CD4-positive, alpha-beta memory T cell (primary cell): ENCODE data around the gene AGPAT3. TPM values are rescaled to one million over a fixed set of nuclear protein-coding genes. Genes with fewer than 3 reads are reported as not detected.

Source experiments
- CTCF ChIA-PET: fragments of 350-600 bp; sonication (Branson Sonifier 250); formaldehyde crosslinking; loops from one replicate; lab custom pipeline; 2021; ENCODE audit warnings: inconsistent platforms; ENCODE audit not compliant: partially characterized antibody; lab: Charles Lee
- POLR2A ChIA-PET: fragments of 350-600 bp; sonication (Branson Sonifier 250); formaldehyde crosslinking; loops from one replicate; lab custom pipeline; 2021; ENCODE audit not compliant: partially characterized antibody; lab: Charles Lee
- DNase-seq, 5 donors: peaks; one replicate each; pipeline versions ENCODE4 v3.0.0 to v3.0.0-alpha.2; 2020 to 2022; ENCODE audit warnings: mixed read lengths in 1 of 5
- H3K27ac ChIP-seq: one replicate; pipeline ENCODE4 v1.7.0; 2013; ENCODE audit warnings: low read depth, low read length
- H3K27me3 ChIP-seq: 2 replicates; pipeline ENCODE4 v1.7.0; 2013; ENCODE audit warnings: mild to moderate bottlenecking, low read length, moderate library complexity; ENCODE audit not compliant: insufficient read depth
- H3K36me3 ChIP-seq: 2 replicates; pipeline ENCODE4 v1.7.0; 2013; ENCODE audit warnings: mild to moderate bottlenecking, low read length, moderate library complexity; ENCODE audit not compliant: insufficient read depth
- H3K4me1 ChIP-seq: 2 replicates; pipeline ENCODE4 v1.7.0; 2013; ENCODE audit warnings: mild to moderate bottlenecking, low read length, moderate library complexity; ENCODE audit not compliant: insufficient read depth
- H3K4me3 ChIP-seq, 2 donors: one replicate each; pipeline ENCODE4 v1.7.0; 2013; ENCODE audit warnings: low read length in 2 of 2, mild to moderate bottlenecking in 1 of 2
- H3K9me3 ChIP-seq, 2 donors: one replicate each; pipeline ENCODE4 v1.7.0; 2013; ENCODE audit warnings: low read length in 2 of 2, control low read depth in 1 of 2; ENCODE audit not compliant: control insufficient read depth in 1 of 2
- H3K27ac Mint-ChIP-seq, 7 donors: one replicate each; pipeline ENCODE4 v1.8.0; 2020 to 2021; ENCODE audit warnings: mixed read lengths in 7 of 7, mild to moderate bottlenecking in 6 of 7, inconsistent platforms in 3 of 7, moderate library complexity in 3 of 7
- H3K27me3 Mint-ChIP-seq, 2 donors: one replicate each; pipeline ENCODE4 v1.8.0; 2020 to 2021; ENCODE audit warnings: mixed read lengths in 2 of 2
- H3K36me3 Mint-ChIP-seq, 2 donors: one replicate each; pipeline ENCODE4 v1.8.0; 2020 to 2021; ENCODE audit warnings: mixed read lengths in 2 of 2, inconsistent platforms in 1 of 2, mild to moderate bottlenecking in 1 of 2
- H3K4me1 Mint-ChIP-seq, 4 donors: one replicate each; pipeline ENCODE4 v1.8.0; 2020 to 2021; ENCODE audit warnings: mixed read lengths in 4 of 4, mild to moderate bottlenecking in 1 of 4
- H3K4me3 Mint-ChIP-seq, 8 donors: one replicate each; pipeline ENCODE4 v1.8.0; 2020 to 2021; ENCODE audit warnings: mixed read lengths in 8 of 8, mild to moderate bottlenecking in 7 of 8, moderate library complexity in 6 of 8, inconsistent platforms in 3 of 8
- H3K9me3 Mint-ChIP-seq, 8 donors: one replicate each; pipeline ENCODE4 v1.8.0; 2020 to 2021; ENCODE audit warnings: mixed read lengths in 8 of 8, mild to moderate bottlenecking in 5 of 8, inconsistent platforms in 3 of 8, moderate library complexity in 1 of 8
- intact Hi-C: fragments of 100-400 bp; cut with micrococcal nuclease; formaldehyde crosslinking; loops from one replicate; pipeline ENCODE4 v1.15.1; 2023
- polyA plus RNA-seq, 2 donors: library from polyadenylated mRNA; unstranded; fragments of 300-500 nt; fragmentation: Illumina TruSeq; gene quantifications; one replicate each; pipeline ENCODE4 v1.2.3, GENCODE V29; 2021
- total RNA-seq, 2 experiments: library from RNA; stranded (reverse); gene quantifications; one replicate each; pipeline ENCODE4 v1.2.3, GENCODE V29; 2021

The AGPAT3 gene
- total and polyA plus RNA-seq, 4 experiments from 2014 or later: 16.0 to 76.7 (median 46.7) TPM

DNA sequence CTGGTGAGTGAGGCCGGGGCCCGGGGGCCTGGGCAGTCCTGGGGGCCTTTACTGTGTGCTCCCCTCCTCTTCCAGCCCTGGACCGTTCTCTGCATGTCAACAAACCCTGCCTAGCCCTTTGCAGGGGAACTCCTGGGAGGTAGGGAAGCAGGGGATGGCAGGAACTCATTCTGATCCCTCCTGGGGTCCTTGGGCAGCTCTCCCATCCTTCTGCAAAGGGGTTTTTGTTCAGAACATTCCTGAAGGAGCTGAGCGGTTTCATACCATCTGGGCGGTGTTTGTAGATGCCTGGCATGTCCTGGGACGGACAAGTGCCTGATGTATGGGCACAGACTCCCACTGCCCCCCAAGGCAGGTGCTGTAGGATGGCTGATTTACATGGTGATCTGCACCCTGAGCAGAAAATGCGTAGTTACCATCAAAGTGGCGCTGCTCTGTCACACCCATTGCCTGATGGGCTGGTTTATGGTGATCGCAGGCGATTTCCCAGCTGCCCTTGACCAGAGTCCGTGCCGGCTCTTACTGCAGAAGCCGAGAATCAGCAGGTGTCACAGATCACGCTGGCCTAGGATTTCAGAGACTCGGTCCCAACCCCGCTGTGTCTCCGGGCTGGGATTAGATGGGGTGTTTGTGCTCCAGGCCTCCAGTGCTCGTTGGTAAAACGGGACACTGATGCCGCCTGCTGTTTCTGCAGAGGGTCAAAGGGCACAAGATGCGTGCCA lies 75.5 kb downstream of the AGPAT3 start:
- POLR2A ChIA-PET: no interaction called here
- no peak overlapping the region for H3K4me3 Mint-ChIP-seq
- Histone ChIP-seq H3K27ac (no peak overlapping the region), H3K4me3 (no peak overlapping the region), H3K9me3 (no peaks in the 10 kb centered on the region), H3K4me1 (peaks cover 23% of the 10 kb centered on the region), H3K36me3 (peaks cover 5% of the 10 kb centered on the region), H3K27me3 (no peaks in the 10 kb centered on the region)
- intact Hi-C loops: no loop called here
- no peak for DNase-seq
- no peaks in the 10 kb centered on the region for H3K27me3 Mint-ChIP-seq
- H3K4me1 Mint-ChIP-seq: peaks cover 12 to 29% (median 17%) of the 10 kb centered on the region in 4 donors
- CTCF ChIA-PET: interaction anchor here (0.6 to 6.1 kb wide), 14 partner anchors 9 to 151 kb away, joined by 3 to 39 read pairs (median 4); partner anchors contain the start of gene RRP1
- H3K36me3 Mint-ChIP-seq: peaks cover 4 to 6% of the 10 kb centered on the region in 2 donors
- no peaks in the 10 kb centered on the region for H3K9me3 Mint-ChIP-seq
- H3K27ac Mint-ChIP-seq: peak overlapping the region in 4 of 7 donors; percentile 15 to 29 (median 20)

DNA sequence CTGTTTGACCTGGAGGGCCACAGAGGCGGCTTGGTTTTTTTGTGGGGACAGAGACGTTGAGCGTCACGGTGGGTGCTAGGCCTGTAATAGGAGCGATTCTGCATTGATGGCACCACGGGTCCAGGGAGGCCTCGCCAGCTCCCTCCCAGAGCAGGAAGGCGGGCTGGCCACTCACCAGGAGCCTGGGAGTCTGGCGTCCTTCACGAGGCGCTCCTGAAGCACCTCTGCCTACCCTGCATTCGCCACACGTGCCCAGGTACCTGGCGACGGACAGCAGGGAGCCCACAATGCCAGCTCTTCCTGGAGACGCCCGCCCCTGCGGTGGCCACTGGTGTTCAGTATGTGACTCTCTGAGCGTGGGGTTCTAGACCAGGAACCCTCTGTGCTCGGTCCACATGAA lies 77.2 kb downstream of the AGPAT3 start:
- H3K27me3 ChIP-seq: no peaks in the 10 kb centered on the region
- intact Hi-C loops: no loop called here
- H3K36me3 ChIP-seq: peaks cover 10% of the 10 kb centered on the region
- H3K27ac ChIP-seq: no peak overlapping the region
- Mint-ChIP-seq H3K4me3 (no peak overlapping the region), H3K9me3 (no peaks in the 10 kb centered on the region), H3K36me3 (peaks cover 0 to 9% of the 10 kb centered on the region in 2 donors), H3K27me3 (no peaks in the 10 kb centered on the region), H3K4me1 (peaks cover 14 to 29% (median 17%) of the 10 kb centered on the region in 4 donors), H3K27ac (no peak overlapping the region)
- no peaks in the 10 kb centered on the region for H3K9me3 ChIP-seq
- no peak for DNase-seq
- H3K4me3 ChIP-seq: no peak overlapping the region
- CTCF ChIA-PET: interaction anchor here (1.1 to 6.1 kb wide), 5 partner anchors 18 to 132 kb away, joined by 3 to 39 read pairs (median 4); no protein-coding TSS in a partner anchor
- H3K4me1 ChIP-seq: peaks cover 22% of the 10 kb centered on the region
- POLR2A ChIA-PET: no interaction called here

DNA sequence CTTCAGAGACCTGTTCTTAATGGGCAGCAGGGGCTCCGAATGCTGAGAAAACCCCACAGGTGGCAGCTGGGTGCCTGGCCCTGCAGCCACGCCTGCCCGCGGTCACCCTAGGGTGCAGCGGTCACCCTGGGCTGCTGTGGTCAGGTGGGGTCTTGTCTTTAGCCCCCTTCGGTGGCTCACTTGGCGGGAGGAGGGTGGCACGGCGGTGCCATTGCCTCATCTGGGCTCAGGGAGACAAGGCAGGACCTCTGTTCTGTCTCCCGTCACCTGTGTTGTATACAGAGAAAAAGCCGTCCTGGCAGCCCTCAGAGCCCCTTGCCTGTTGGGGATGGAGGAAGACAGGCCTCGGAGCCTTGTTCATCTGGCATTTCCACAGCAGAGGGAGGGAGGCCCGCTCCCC lies 77.6 kb downstream of the AGPAT3 start:
- Histone ChIP-seq H3K27ac (no peak overlapping the region), H3K4me1 (peaks cover 18% of the 10 kb centered on the region), H3K4me3 (no peak overlapping the region), H3K27me3 (no peaks in the 10 kb centered on the region), H3K36me3 (peaks cover 10% of the 10 kb centered on the region), H3K9me3 (no peaks in the 10 kb centered on the region)
- H3K9me3 Mint-ChIP-seq: peaks cover 0 to under 1% (median 0%) of the 10 kb centered on the region in 8 donors
- CTCF ChIA-PET: interaction anchor here (1.1 kb wide), 1 partner anchor 100 kb away, joined by 4 read pairs; no protein-coding TSS in a partner anchor
- no peak for DNase-seq
- H3K4me1 Mint-ChIP-seq: peaks cover 12 to 27% (median 15%) of the 10 kb centered on the region in 4 donors
- intact Hi-C loops: no loop called here
- no peaks in the 10 kb centered on the region for H3K27me3 Mint-ChIP-seq
- POLR2A ChIA-PET: no interaction called here
- H3K36me3 Mint-ChIP-seq: peaks cover 0 to 9% of the 10 kb centered on the region in 2 donors
- H3K4me3 Mint-ChIP-seq: no peak overlapping the region
- H3K27ac Mint-ChIP-seq: no peak overlapping the region

DNA sequence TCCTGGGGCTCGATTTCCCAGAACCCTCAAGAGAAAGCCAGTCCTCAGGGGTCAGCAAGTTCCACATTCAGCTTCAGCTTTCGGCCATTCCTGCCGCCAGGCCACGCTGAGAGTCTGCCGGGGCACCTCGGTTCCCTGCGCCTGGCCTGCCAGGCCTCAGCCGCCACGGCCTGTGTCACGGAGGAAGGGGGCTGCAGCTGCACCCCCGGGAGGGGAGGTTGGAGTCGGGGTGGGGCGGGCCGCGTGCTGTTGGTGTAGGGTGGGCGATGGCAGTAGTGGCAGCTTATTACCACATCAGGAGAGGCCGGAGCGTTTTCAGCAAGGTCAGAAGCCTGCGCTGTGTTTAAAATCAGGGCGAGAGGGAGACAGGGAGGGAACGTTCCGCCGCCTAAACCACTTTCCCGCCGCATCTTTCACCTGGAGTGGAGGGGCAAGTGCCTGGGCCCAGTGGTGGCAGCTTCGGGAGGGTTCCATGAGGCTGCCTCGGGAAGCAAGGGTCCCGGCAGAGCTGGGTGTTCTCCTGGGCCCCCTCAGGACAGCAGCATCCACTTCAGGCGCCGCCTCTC lies 78.6 kb downstream of the AGPAT3 start:
- H3K27me3 Mint-ChIP-seq: no peaks in the 10 kb centered on the region
- H3K4me1 Mint-ChIP-seq: peaks cover 7 to 18% (median 8%) of the 10 kb centered on the region in 4 donors
- Histone ChIP-seq H3K4me1 (peaks cover 9% of the 10 kb centered on the region), H3K27me3 (no peaks in the 10 kb centered on the region), H3K27ac (no peak overlapping the region), H3K9me3 (no peaks in the 10 kb centered on the region), H3K36me3 (peaks cover 10% of the 10 kb centered on the region), H3K4me3 (no peak overlapping the region)
- DNase-seq: no peak
- H3K27ac Mint-ChIP-seq: peak overlapping the region in 1 of 7 donors; percentile 19
- intact Hi-C loops: no loop called here
- peaks cover 8 to 16% of the 10 kb centered on the region in 2 donors for H3K36me3 Mint-ChIP-seq
- peaks cover 0 to 9% (median 4%) of the 10 kb centered on the region in 8 donors for H3K9me3 Mint-ChIP-seq
- CTCF ChIA-PET: no interaction called here
- POLR2A ChIA-PET: no interaction called here
- H3K4me3 Mint-ChIP-seq: no peak overlapping the region

- CTCF ChIA-PET: no interaction called here
- no peak overlapping the region for H3K4me3 ChIP-seq
- H3K9me3 ChIP-seq: peaks cover 2 to 4% of the 10 kb centered on the region in 2 donors
- no peak overlapping the region for H3K4me3 Mint-ChIP-seq
- H3K27me3 Mint-ChIP-seq: no peaks in the 10 kb centered on the region
- intact Hi-C loops: no loop called here
- peak in 1 of 5 donors; percentile 7 for DNase-seq
- H3K9me3 Mint-ChIP-seq: peaks cover 0 to 13% (median 6%) of the 10 kb centered on the region in 8 donors
- H3K4me1 ChIP-seq: peaks cover 7% of the 10 kb centered on the region
- H3K36me3 ChIP-seq: peaks cover 10% of the 10 kb centered on the region
- H3K36me3 Mint-ChIP-seq: peaks cover 12 to 16% of the 10 kb centered on the region in 2 donors
- no peaks in the 10 kb centered on the region for H3K27me3 ChIP-seq
- H3K27ac Mint-ChIP-seq: peak overlapping the region in 1 of 7 donors; percentile 35
- no peak overlapping the region for H3K27ac ChIP-seq
- peaks cover 2 to 13% (median 3%) of the 10 kb centered on the region in 4 donors for H3K4me1 Mint-ChIP-seq
- POLR2A ChIA-PET: no interaction called here
Measured at GRCh38 chr21:43944078-43944633, 79.1 kb downstream of the AGPAT3 start.

GRCh38 chr21:43944757-43945156 lies 79.7 kb downstream of the AGPAT3 start:
- Histone ChIP-seq H3K9me3 (peaks cover 4 to 7% of the 10 kb centered on the region in 2 donors), H3K36me3 (peaks cover 7% of the 10 kb centered on the region), H3K27me3 (no peaks in the 10 kb centered on the region), H3K4me3 (no peak overlapping the region), H3K27ac (no peak overlapping the region), H3K4me1 (peaks cover 8% of the 10 kb centered on the region)
- H3K36me3 Mint-ChIP-seq: peaks cover 18 to 20% of the 10 kb centered on the region in 2 donors
- peaks cover 6 to 13% (median 7%) of the 10 kb centered on the region in 4 donors for H3K4me1 Mint-ChIP-seq
- DNase-seq: peak in 1 of 5 donors; percentile 24
- CTCF ChIA-PET: no interaction called here
- H3K4me3 Mint-ChIP-seq: no peak overlapping the region
- peaks cover 0 to 17% (median 10%) of the 10 kb centered on the region in 8 donors for H3K9me3 Mint-ChIP-seq
- H3K27ac Mint-ChIP-seq: no peak overlapping the region
- POLR2A ChIA-PET: no interaction called here
- no peaks in the 10 kb centered on the region for H3K27me3 Mint-ChIP-seq
- intact Hi-C loops: no loop called here
